Inflammatory macrophage treated with lipopolysaccharide for 1 hour (primary cell): ENCODE measurements around the gene TMEM273.
A peak's percentile ranks its signal among the peaks of the same experiment; 100 is the strongest.

Source experiments
- DNase-seq, 2 donors: peaks; one replicate each; pipeline ENCODE4 v3.0.0-alpha.2; 2020 to 2022

The TMEM273 gene

DNA sequence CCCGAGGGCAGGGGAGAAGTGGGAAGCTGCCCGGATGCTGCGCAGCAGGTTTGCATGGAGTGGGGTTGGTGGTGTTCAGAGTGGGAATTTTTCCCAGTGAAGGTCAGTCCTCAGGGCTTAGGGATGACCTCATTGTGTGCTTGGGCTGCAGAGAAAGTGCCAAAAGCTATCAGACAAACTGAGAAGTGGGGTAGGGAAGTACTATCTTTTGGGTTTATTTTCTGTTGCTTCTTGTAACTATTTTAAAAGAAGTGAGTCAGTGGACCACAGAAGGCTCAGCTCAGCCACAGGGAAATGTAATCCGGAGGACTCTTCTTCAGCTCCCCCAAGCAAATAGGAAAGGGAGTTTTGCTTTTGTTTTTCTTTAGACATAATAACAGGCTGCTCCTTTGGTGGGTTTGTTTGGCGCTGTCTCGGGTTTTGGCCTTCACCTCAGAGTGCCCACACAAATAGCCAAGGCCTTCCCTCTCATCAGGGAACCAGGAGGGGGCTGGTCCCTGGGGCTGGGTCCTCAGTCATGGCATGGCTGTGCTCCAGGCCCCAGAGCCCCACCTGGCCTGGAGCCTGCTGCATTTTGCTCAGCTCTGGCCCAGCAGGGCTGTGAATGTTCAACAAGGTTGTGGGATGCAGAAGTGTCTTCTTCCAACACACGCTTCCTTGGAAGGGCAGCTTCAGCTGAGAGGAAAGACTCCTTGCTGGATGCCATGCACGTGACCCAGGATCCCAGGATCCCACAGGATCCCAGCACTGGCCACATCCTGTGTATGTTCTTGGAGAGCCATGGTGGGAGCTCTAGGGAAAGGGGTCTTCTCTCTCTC, 49.0 kb downstream of the TMEM273 start:
- DNase-seq: peak; percentile 58 to 82

GRCh38 chr10:49138361-49138891, 49.8 kb downstream of the TMEM273 start:
- DNase-seq: no peak

GRCh38 chr10:49136525-49136924, 51.7 kb downstream of the TMEM273 start:
- DNase-seq: no peak

DNA sequence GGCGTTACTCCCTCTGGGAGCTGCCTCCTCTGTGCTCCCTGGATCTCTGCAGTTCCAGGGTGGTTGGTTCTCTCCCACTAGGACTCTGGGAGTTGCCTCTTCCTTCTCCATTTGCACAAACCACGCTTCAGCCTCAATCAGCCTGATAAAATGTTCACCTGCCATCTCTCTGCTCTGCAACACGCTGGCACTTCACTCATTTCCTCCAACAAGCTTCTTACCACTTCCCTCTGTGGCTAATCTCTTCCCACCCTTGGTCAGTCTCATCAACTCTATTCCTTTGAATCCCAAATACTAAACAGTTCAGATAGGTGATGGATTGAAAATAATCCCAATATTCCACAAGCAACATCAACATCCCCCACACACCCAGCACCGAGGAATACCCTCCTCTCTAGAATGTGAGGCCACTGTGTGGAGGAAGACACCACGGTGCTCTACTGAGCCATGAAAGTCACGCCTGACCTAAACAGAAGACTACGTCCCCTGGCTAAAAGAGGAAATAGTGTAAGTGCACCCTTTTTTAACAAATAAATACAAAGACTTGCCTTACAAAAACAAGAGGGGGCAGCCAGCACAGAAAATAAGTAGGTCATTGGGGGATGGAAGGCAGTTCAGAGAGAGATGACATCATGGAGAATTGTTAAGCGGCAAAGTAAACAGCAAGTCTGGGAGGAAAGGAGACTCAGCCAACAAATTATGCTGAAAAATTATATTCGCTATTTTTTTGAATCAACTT, 52.4 kb downstream of the TMEM273 start:
- peak in 1 of 2 donors; percentile 22 for DNase-seq

- no peak for DNase-seq
Measured at GRCh38 chr10:49134327-49134726, 53.9 kb downstream of the TMEM273 start.

GRCh38 chr10:49133706-49134248, 54.4 kb downstream of the TMEM273 start, which contains the start of gene FAM170B:
Gene FAM170B (minus strand): TSS chr10:49134021. CDS start chr10:49133918, 103 bp downstream.
- DNase-seq: no peak

DNA sequence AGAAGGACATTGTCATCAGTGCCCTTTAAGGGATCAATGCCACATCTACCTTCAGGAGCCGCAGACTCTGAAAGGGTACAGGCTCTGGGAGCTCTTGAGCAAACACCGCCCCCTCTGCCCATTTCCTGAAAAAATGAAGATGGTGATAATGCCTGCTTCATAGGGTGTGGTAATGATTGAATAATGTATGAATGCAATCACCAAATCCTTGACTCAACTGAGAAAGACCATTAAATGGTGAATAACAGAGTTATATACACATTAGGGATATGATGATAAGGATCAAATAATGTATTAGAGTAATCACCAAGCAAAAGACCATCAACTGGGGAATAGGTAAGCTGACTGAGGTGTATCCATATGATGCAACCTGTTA, 55.8 kb downstream of the TMEM273 start:
- DNase-seq: no peak

- no peak for DNase-seq
Measured at GRCh38 chr10:49131507-49132361, 56.5 kb downstream of the TMEM273 start.

GRCh38 chr10:49129376-49129775, 58.8 kb downstream of the TMEM273 start:
- DNase-seq: peak in 1 of 2 donors; percentile 60

- DNase-seq: no peak
Measured at GRCh38 chr10:49128854-49129253, 59.3 kb downstream of the TMEM273 start.

- no peak for DNase-seq
Measured at GRCh38 chr10:49123981-49124950, 63.9 kb downstream of the TMEM273 start.

DNA sequence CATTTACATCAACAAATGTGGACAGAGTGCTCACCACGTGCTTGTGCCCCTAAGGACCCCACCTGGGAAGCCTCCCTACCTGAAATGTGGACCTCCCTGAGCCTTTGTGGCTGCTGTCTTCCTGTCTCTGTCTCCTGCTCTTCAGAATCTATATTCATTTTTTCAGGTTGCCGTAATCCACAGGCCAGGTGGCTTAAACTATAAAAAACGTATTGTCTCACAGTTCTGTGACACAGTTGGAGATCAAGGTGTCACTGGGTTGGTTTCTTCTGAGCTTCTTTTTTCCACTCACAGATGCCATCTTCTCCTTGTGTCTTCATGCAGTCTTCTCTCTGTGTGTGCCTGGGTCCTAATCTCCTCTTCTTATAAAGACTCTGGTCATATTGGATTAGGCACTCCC, 67.3 kb downstream of the TMEM273 start:
- DNase-seq: no peak

- no peak for DNase-seq
Measured at GRCh38 chr10:49119746-49120145, 68.4 kb downstream of the TMEM273 start.

- no peak for DNase-seq
Measured at GRCh38 chr10:49118430-49119074, 69.6 kb downstream of the TMEM273 start.

DNA sequence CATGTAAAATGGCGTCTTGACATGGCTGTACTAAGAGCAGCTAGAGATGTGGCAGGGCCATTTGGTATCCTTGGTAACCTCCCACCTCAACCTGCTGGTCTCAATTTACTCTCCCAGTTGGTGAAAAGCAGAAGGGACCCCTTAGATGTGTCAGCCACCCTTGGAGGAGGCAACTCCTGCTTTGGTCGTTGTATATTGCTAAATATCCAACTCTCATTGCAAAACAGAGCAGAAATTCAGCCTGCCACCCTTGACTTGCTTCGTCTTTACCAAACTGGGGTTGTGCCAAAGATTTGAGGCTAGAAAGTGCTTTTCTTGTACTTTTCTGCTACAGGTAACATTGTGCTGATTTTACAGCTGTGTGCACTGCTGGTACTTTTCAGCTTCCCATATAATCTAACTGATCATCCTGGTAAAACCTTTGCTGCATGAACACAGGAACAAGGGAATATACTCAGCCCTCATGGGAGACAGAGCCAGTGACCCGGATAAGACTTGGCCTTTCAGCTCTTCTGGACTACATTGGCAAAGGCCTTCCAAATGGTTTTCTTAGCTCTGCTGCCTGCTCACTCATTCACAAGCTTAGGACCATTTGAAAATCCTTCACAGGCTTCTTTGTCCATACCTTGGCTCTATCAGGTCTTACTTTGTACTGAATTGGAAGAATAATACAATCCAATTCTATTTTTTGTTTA, 70.7 kb downstream of the TMEM273 start:
- no peak for DNase-seq

- no peak for DNase-seq
Measured at GRCh38 chr10:49116509-49117375, 71.4 kb downstream of the TMEM273 start.

DNA sequence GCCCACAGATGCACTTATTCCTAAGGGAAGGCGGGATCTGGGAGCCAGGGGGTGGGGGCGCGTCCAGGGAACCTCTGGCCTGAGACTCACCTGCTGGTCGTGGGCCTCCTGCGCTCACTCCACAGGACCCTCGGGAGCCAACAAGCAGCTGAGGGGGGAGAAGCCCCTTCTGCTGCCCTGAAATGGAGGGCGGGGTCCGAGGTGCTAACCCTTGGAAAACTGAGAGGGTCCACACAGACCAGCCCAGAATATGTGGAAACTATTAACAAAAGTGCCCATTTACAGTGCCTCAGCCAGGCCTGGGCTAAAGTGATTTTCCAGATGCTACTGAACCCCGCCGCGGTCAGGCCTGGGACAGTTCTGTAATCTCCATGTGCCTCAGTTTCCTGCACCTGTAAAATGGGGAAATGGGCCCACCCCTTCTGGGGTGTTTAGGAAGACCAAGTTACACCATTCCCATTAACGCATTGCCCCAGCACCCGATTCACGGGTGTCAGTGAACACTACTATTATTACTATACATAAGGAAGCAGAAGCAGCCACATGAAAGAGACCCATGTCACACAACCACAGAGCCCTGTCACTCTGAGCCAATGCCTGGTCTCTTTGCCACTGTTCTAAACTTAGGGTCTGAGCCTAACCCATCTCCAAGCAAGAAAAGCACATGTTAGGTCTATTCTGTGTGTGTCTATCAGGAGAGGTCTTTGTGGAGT, 72.2 kb downstream of the TMEM273 start:
- no peak for DNase-seq

DNA sequence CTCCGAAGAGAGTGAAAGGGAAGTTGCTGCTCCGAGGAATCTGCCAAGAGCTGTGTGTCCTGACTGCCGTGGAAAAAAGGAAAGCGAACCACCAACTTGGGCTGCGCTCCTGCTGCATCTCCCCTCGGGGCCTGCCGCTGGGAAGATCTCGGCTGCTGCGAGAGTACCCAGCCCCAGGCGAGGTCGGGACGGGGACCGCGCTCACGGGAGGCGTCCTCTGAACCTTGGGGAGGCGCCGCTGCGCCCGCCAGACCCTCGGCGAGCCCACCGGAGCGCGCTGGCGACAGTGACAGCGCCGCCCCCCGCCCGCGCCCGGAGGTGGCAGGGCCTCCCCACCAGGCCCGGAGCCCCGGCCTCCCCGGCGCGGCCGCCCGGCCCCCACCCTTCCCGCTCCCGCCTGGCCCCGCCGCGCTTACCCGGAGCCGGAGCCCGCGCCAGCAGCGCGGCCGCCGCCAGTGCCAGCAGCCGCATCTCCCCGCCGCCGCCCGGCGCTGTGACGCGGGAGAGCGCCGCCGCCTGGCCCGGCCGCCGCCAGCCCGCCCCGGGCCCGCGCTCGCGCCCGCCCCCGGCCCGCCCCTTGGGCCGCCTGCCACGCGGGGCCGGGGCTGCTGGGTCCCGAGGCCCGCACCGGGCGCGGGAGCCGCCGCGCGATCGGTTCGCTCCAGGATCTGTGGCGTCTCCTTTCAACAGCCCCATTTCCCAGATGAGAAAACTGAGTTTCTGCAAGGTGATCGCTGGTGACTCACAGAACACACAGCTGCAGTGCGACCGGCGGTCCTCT, 73.0 kb downstream of the TMEM273 start, which contains the start of gene VSTM4:
Gene VSTM4, minus strand, starts transcription at position 508 of the 781 bp plus-strand sequence. Its CDS starts 37 bp downstream, at position 471.
- no peak for DNase-seq
